Right atrium auricular region (tissue), 2 donors: ENCODE results near the gene SLC23A2. TPM values are rescaled to one million over a fixed set of nuclear protein-coding genes. Genes with fewer than 3 reads are reported as not detected.
A peak's percentile ranks its signal among the peaks of the same experiment; 100 is the strongest.

Experiments used
- DNase-seq: peaks from one replicate; pipeline ENCODE4 v3.0.0-alpha.2; 2019; ENCODE audit warnings: low spot score
- H3K27ac ChIP-seq, 2 donors: fragments of 200-600 bp; sonication (generic); 1 replicate in 1 of 2; 2 replicates in 1 of 2; pipeline ENCODE4 v1.5.1; 2016 to 2019
- H3K27me3 ChIP-seq, 2 donors: fragments of 200-600 bp; sonication (generic); one replicate each; pipeline versions ENCODE4 v1.5.1 to v1.6.0; 2017 to 2019
- H3K36me3 ChIP-seq: fragments of 200-600 bp; sonication (generic); one replicate; pipeline ENCODE4 v1.5.1; 2016
- H3K4me1 ChIP-seq, 2 donors: fragments of 200-600 bp; sonication (generic); one replicate each; pipeline versions ENCODE4 v1.5.1 to v1.6.0; 2017 to 2019
- H3K4me3 ChIP-seq, 2 donors: fragments of 200-600 bp; sonication (generic); 1 replicate in 1 of 2; 2 replicates in 1 of 2; pipeline ENCODE4 v1.5.1; 2017 to 2019; ENCODE audit warnings: mild to moderate bottlenecking in 1 of 2, moderate library complexity in 1 of 2
- H3K9me3 ChIP-seq, 2 donors: fragments of 200-600 bp; sonication (generic); one replicate each; pipeline ENCODE4 v1.5.1; 2019
- total RNA-seq, 2 donors: library from RNA; depleted of rRNA; stranded (reverse); fragments of >200 nt; gene quantifications; one replicate each; pipeline ENCODE4 v1.1.0, GENCODE V29; 2016
- TF ChIP-seq, protein P1 (sequence below), 2 donors: fragments of 200-600 bp; sonication (generic); IDR thresholded peaks; one replicate each; pipeline ENCODE4 v1.5.1; 2019; ENCODE audit warnings: antibody characterized with exemption in 2 of 2

SLC23A2 gene
- total RNA-seq: 10 to 100 TPM in 1 of 2 donors, 1 to 10 TPM in 1; 9.8 to 10.8 TPM

DNA sequence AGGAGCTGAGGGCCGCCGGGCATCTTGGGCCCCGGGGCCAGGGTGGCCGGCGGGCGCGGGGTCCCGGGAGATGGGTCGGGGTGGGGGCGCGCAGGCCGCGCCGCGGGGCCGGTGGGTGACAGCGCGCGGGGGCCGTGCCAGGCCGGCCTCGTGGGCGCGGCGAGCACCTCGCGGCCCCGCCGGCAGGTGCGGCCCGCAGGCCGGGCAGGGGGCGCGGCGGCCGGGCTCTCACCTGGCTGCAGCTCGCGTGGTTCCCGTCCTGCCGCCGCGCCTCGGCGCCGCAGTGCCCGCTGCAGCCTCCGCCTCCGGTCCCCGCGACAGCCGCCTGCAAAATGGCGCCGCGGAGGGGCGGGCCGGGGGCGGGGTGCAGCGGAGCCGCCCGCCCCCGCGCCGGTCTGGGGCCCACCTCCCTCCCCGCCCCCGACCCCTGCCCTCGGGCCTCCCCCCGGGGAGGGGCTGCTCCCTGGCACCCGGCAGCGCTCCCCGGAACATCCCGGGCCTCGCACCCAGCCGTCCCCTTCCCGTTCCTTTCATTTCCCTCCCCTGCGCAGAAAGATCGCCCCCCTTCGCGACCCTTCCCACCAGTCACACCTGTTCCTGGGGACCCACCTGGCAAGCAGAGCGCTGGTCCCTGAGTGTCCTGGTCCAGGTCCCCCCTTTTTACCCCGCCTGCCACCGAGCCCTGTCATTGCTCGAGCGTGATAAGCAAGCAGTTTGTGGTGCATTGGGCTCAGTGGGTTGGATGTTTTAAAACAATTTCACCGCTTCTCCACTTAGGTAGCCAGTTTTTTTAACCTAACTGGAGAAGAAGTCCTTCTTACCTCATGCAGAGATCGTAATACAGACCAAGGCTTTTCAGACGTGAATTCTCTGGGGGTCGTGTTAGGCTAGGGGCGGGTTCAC lies at the start of gene SLC23A2:
Gene SLC23A2, minus strand, starts transcription at position 337 of the 903 bp plus-strand sequence. CDS start 68,948 bp downstream, outside the sequence.
- no peaks in the 10 kb centered on the region for H3K27me3 ChIP-seq
- H3K4me3 ChIP-seq: peak within 1 kb of the TSS; percentile 85 to 93
- no peaks in the 10 kb centered on the region for H3K36me3 ChIP-seq
- TF ChIP-seq, protein P1, sequence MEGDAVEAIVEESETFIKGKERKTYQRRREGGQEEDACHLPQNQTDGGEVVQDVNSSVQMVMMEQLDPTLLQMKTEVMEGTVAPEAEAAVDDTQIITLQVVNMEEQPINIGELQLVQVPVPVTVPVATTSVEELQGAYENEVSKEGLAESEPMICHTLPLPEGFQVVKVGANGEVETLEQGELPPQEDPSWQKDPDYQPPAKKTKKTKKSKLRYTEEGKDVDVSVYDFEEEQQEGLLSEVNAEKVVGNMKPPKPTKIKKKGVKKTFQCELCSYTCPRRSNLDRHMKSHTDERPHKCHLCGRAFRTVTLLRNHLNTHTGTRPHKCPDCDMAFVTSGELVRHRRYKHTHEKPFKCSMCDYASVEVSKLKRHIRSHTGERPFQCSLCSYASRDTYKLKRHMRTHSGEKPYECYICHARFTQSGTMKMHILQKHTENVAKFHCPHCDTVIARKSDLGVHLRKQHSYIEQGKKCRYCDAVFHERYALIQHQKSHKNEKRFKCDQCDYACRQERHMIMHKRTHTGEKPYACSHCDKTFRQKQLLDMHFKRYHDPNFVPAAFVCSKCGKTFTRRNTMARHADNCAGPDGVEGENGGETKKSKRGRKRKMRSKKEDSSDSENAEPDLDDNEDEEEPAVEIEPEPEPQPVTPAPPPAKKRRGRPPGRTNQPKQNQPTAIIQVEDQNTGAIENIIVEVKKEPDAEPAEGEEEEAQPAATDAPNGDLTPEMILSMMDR (IDR thresholded peaks at IDR 0.05): no peak
- no peak for DNase-seq
- H3K4me1 ChIP-seq: peaks cover 0 to 15% of the 10 kb centered on the region in 2 donors
- H3K9me3 ChIP-seq: no peaks in the 10 kb centered on the region
- peak within 1 kb of the TSS; percentile 21 to 80 for H3K27ac ChIP-seq

DNA sequence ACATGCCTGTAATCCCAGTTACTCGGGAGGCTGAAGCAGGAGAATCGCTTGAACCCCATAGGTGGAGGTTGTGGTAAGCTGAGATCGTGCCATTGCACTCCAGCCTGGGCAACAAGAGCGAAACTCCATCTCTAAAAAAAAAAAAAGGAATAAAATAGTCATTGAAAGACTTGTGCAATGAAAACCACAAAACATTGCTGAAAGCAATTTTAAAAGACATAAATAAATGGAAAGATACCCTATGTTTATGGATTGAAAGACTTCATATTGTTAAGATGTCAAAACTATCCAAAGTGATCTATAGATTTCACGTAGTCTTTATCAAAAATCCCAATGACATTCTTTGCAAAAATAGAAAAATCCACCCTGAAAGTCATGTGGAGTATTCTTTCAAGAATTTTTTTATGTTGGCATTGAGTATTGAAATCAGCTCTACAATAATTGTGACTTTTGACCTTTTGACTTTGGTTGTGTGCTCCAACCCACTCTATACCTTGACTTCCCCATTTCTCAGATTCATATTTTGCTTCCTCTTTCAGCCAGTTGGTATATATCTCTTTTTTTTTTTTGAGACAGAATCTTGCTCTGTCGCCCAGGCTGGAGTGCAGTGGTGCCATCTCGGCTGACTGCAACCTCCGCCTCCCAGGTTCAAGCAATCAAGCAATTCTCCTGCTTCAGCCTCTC lies 45.5 kb upstream of the SLC23A2 start:
- Histone ChIP-seq H3K9me3 (no peaks in the 10 kb centered on the region), H3K36me3 (no peaks in the 10 kb centered on the region), H3K27me3 (no peaks in the 10 kb centered on the region), H3K27ac (no peak overlapping the region), H3K4me3 (no peak overlapping the region), H3K4me1 (no peaks in the 10 kb centered on the region)
- DNase-seq: no peak
- TF ChIP-seq, protein P1 (IDR thresholded peaks at IDR 0.05): no peak

DNA sequence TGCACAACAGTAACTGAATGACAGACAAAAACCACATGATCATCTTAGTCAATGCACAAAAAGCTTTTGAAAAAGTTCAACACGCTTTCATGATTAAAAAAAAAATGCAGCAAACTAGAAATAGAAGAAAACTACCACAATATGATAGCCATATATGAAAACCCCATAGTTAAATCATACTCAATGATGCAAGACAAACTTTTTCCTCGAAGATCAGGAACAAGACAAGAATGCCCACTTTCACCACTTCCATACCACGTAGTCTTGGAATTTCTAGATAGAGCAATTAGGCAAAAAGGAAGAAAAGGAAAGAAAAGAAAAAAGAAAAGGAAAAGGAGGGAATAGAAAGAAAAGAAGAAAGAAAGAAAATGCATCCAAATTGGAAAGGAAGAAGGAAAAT lies 44.6 kb upstream of the SLC23A2 start:
- H3K27me3 ChIP-seq: no peaks in the 10 kb centered on the region
- TF ChIP-seq, protein P1 (IDR thresholded peaks at IDR 0.05): no peak
- DNase-seq: no peak

DNA sequence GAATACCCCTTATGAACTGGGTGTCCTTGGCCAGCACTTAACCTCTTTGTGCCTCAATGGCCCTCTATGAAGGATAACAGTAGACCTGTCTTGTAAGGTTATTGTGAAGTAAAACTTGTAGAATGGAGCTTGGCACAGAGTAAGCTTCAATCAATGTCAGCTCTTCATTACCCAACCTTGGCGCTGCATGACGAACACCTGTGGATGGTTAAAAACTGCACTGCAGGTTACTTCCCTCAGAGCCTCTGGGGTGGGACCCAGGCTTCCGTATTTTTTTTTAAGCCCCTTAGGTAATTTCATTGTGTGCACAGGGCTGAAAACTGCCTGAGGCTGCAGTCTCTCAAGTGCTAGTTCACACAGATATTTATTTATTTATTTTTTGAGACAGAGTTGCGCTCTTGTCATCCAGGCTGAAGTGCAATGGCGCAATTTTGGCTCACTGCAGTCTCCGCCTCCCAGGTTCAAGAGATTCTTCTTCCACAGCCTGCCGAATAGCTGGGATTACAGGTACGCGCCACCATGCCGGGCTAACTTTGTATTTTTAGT lies 42.8 kb upstream of the SLC23A2 start:
- H3K27ac ChIP-seq: no peak overlapping the region
- H3K4me1 ChIP-seq: peaks cover 0 to 4% of the 10 kb centered on the region in 2 donors
- no peak overlapping the region for H3K4me3 ChIP-seq
- TF ChIP-seq, protein P1 (IDR thresholded peaks at IDR 0.05): no peak
- H3K9me3 ChIP-seq: no peaks in the 10 kb centered on the region
- no peaks in the 10 kb centered on the region for H3K27me3 ChIP-seq
- no peaks in the 10 kb centered on the region for H3K36me3 ChIP-seq
- DNase-seq: no peak

More for the DNA sequence above, 44.6 kb upstream of the SLC23A2 start:
- Histone ChIP-seq H3K4me3 (no peak overlapping the region), H3K9me3 (no peaks in the 10 kb centered on the region), H3K36me3 (no peaks in the 10 kb centered on the region), H3K4me1 (peaks cover 0 to 4% of the 10 kb centered on the region in 2 donors), H3K27ac (no peak overlapping the region)

DNA sequence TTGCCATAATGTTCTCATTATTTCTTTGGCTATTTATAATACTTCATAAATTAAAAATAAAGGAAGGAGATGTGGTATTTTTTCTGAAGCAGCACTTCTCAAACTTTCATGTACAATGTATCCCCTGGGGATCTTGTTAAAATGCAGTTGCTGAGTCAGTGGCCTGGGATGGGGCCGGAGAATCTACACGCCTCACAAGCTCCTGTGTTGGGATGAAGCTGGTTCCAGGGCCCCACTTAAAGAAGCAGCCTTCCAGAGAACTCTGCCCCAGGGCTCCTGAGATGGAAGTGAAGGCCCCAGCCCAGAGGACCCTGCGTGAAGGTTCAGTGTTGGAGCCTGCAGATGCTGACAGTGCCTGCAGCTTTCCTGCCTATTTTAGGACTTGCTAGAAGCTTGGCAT lies 40.1 kb upstream of the SLC23A2 start:
- peaks cover 0 to 4% of the 10 kb centered on the region in 2 donors for H3K4me1 ChIP-seq
- no peak for DNase-seq
- H3K36me3 ChIP-seq: no peaks in the 10 kb centered on the region
- no peaks in the 10 kb centered on the region for H3K9me3 ChIP-seq
- no peak overlapping the region for H3K27ac ChIP-seq
- no peaks in the 10 kb centered on the region for H3K27me3 ChIP-seq
- TF ChIP-seq, protein P1 (IDR thresholded peaks at IDR 0.05): no peak
- no peak overlapping the region for H3K4me3 ChIP-seq
